ENCODE data around the gene PTPRQ. TPM values are rescaled to one million over a fixed set of nuclear protein-coding genes. Genes with fewer than 3 reads are reported as not detected.

PTPRQ gene
- total and polyA plus RNA-seq, 8 donors: 0.29 to 0.92 (median 0.55) TPM; not detected in 5

DNA sequence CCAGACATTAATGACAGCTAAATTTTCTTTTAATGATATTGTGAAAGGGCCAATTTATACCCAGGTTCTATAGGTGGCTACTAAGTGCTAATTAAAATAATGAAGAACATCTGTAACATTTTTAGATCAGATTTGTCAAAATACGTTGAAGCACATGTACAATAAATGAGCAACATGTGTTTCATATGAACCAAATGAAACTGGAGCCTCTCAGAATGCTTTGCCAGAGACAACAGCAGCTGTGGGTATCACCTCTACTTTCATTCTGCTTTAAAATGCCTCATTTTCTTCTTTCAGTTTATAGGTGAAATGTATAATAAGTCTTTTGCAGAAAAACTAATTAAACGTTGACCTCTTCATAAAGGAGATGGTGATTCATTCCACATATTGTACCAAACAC lies 237.3 kb downstream of the PTPRQ start:
- Histone ChIP-seq H3K27me3 (no peaks in the 10 kb centered on the region), H3K9me3 (no peaks in the 10 kb centered on the region), H3K4me3 (no peak overlapping the region), H3K27ac (no peak overlapping the region), H3K36me3 (no peaks in the 10 kb centered on the region), H3K4me1 (peaks cover 0 to 5% (median 0%) of the 10 kb centered on the region in 4 donors)
- TF ChIP-seq POLR2AphosphoS5 (IDR thresholded peaks at IDR 0.05) (no peak), EP300 (IDR thresholded peaks at IDR 0.05) (no peak), POLR2A (IDR thresholded peaks at IDR 0.05) (no peak)
- TF ChIP-seq, protein P1, sequence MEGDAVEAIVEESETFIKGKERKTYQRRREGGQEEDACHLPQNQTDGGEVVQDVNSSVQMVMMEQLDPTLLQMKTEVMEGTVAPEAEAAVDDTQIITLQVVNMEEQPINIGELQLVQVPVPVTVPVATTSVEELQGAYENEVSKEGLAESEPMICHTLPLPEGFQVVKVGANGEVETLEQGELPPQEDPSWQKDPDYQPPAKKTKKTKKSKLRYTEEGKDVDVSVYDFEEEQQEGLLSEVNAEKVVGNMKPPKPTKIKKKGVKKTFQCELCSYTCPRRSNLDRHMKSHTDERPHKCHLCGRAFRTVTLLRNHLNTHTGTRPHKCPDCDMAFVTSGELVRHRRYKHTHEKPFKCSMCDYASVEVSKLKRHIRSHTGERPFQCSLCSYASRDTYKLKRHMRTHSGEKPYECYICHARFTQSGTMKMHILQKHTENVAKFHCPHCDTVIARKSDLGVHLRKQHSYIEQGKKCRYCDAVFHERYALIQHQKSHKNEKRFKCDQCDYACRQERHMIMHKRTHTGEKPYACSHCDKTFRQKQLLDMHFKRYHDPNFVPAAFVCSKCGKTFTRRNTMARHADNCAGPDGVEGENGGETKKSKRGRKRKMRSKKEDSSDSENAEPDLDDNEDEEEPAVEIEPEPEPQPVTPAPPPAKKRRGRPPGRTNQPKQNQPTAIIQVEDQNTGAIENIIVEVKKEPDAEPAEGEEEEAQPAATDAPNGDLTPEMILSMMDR (IDR thresholded peaks at IDR 0.05): no peak
- WGBS, 5 donors: 72 to 85% (median 74%) methylated on average over 2 of the region's 2 CpGs
- intact Hi-C loops (cut with DNase I; ENCODE audit: low total_unique reads): no loop called here
- no peak for DNase-seq

DNA sequence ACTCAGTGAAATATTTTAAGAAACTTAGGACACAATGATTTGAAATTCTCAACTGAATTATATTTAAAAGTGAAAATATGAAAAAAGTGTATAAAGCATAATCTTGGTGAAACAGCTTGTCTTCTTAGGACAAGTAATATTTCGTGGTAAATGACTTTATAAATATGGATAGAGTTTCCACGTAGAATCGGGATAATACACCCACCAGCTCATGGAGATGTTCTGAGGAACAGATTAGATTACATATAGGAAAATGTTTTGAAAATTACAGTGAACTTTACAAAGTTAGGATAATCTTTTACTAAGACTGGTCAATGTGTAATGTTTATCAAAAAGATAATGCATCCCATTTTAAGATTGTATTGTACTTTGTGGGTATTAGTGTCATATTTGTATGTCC lies 237.8 kb downstream of the PTPRQ start:
- no peak for DNase-seq
- peaks cover 0 to 5% (median 0%) of the 10 kb centered on the region in 4 donors for H3K4me1 ChIP-seq
- TF ChIP-seq POLR2AphosphoS5 (IDR thresholded peaks at IDR 0.05) (no peak), EP300 (IDR thresholded peaks at IDR 0.05) (no peak), POLR2A (IDR thresholded peaks at IDR 0.05) (no peak)
- TF ChIP-seq, protein P1 (IDR thresholded peaks at IDR 0.05): no peak
- H3K4me3 ChIP-seq: no peak overlapping the region
- H3K27ac ChIP-seq: no peak overlapping the region
- WGBS, 5 donors: 70 to 85% (median 80%) methylated on average over 3 of the region's 3 CpGs
- H3K36me3 ChIP-seq: no peaks in the 10 kb centered on the region
- no peaks in the 10 kb centered on the region for H3K27me3 ChIP-seq
- no peaks in the 10 kb centered on the region for H3K9me3 ChIP-seq
- intact Hi-C loops (cut with DNase I; ENCODE audit: low total_unique reads): no loop called here

DNA sequence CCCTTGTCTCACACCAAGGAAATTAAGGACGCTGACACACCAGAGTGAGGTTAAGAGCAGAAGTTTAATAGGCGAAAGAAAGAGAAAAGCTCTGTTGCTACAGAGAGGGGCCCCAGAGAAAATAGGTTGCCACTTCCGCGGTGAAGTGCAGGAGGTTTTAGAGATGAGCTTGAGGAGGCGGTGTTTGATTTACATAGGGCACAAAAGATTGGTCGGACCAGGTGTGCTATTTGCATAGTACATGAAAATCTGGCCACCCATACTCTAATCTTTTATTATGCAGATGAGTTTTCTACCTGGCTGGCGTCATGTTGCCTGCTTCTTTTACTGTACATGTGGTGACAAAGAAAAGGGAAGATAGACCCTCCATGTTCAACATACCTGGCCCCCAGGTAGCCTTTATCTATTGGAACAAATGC lies 240.1 kb downstream of the PTPRQ start:
- intact Hi-C loops (cut with DNase I; ENCODE audit: low total_unique reads): no loop called here
- TF ChIP-seq, protein P1 (IDR thresholded peaks at IDR 0.05): no peak
- no peak for TF ChIP-seq POLR2AphosphoS5 (IDR thresholded peaks at IDR 0.05)
- TF ChIP-seq EP300 (IDR thresholded peaks at IDR 0.05): no peak
- no peak for TF ChIP-seq POLR2A (IDR thresholded peaks at IDR 0.05)
- peak in 1 of 2 donors; percentile 12 for DNase-seq
- peaks cover 0 to 5% (median 0%) of the 10 kb centered on the region in 4 donors for H3K4me1 ChIP-seq
- 35 to 42% (median 40%) methylated on average over 7 of the region's 7 CpGs for WGBS, 5 donors
- H3K4me3 ChIP-seq: no peak overlapping the region
- no peaks in the 10 kb centered on the region for H3K27me3 ChIP-seq
- no peaks in the 10 kb centered on the region for H3K9me3 ChIP-seq
- H3K36me3 ChIP-seq: no peaks in the 10 kb centered on the region
- H3K27ac ChIP-seq: no peak overlapping the region

DNA sequence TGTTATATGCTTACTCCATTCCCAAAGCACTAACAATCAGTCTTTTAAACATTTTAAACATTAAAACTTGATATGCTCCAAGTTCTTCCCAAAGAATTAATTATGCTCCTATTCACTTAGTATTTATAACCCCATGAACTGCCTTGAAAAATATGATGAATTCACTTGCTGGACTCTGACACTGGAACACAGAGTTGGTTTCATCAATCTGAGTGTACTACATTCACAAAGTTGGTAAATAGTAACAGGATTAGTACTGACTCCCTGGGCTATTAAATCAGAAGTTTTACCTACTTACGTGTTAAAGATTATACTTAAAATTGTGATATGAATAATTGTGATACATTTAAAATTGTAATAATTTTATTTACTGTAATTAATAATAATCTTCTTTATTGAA lies 246.1 kb downstream of the PTPRQ start:
- H3K4me3 ChIP-seq: no peak overlapping the region
- intact Hi-C loops (cut with DNase I; ENCODE audit: low total_unique reads): no loop called here
- H3K27me3 ChIP-seq: no peaks in the 10 kb centered on the region
- H3K27ac ChIP-seq: no peak overlapping the region
- 33 to 59% (median 46%) methylated on average over 1 of the region's 1 CpG for WGBS, 5 donors
- DNase-seq: no peak
- H3K4me1 ChIP-seq: peaks cover 0 to 7% (median 3%) of the 10 kb centered on the region in 4 donors
- TF ChIP-seq EP300 (IDR thresholded peaks at IDR 0.05) (no peak), POLR2AphosphoS5 (IDR thresholded peaks at IDR 0.05) (no peak), POLR2A (IDR thresholded peaks at IDR 0.05) (no peak)
- TF ChIP-seq, protein P1 (IDR thresholded peaks at IDR 0.05): no peak
- no peaks in the 10 kb centered on the region for H3K36me3 ChIP-seq
- H3K9me3 ChIP-seq: no peaks in the 10 kb centered on the region
